ENCODE data around the gene TNFRSF9.

TNFRSF9 gene

GRCh38 chr1:7915826-7916500 is 24.7 kb downstream of the TNFRSF9 start:
- no peak for DNase-seq

GRCh38 chr1:7912743-7913557 is 27.7 kb downstream of the TNFRSF9 start:
- DNase-seq = no peak

GRCh38 chr1:7912145-7912544 is 28.5 kb downstream of the TNFRSF9 start:
- DNase-seq = no peak

GRCh38 chr1:7905262-7905661 is 35.4 kb downstream of the TNFRSF9 start:
- DNase-seq = no peak

GRCh38 chr1:7902478-7903085 is 38.1 kb downstream of the TNFRSF9 start:
- peak; percentile 12 for DNase-seq

- peak; percentile 90 for DNase-seq
Measured at GRCh38 chr1:7899741-7900140, 40.9 kb downstream of the TNFRSF9 start.

GRCh38 chr1:7898962-7899361 is 41.7 kb downstream of the TNFRSF9 start:
- peak; percentile 27 for DNase-seq

GRCh38 chr1:7896994-7897393 is 43.6 kb downstream of the TNFRSF9 start:
- DNase-seq = no peak

- DNase-seq = no peak
Measured at GRCh38 chr1:7893529-7894180, 47.0 kb downstream of the TNFRSF9 start.

- no peak for DNase-seq
Measured at GRCh38 chr1:7891804-7892203, 48.8 kb downstream of the TNFRSF9 start.

GRCh38 chr1:7890853-7891252 is 49.8 kb downstream of the TNFRSF9 start:
- no peak for DNase-seq

- DNase-seq = no peak
Measured at GRCh38 chr1:7888248-7889081, 52.2 kb downstream of the TNFRSF9 start.

GRCh38 chr1:7886405-7886745 is 54.3 kb downstream of the TNFRSF9 start:
- DNase-seq = no peak

- no peak for DNase-seq
Measured at GRCh38 chr1:7885513-7886404, 54.9 kb downstream of the TNFRSF9 start.

GRCh38 chr1:7884757-7885156 is 55.9 kb downstream of the TNFRSF9 start:
- no peak for DNase-seq

GRCh38 chr1:7879228-7879627 is 61.4 kb downstream of the TNFRSF9 start:
- no peak for DNase-seq

- no peak for DNase-seq
Measured at GRCh38 chr1:7878027-7878426, 62.6 kb downstream of the TNFRSF9 start.

GRCh38 chr1:7873801-7874795 is 66.5 kb downstream of the TNFRSF9 start:
- DNase-seq = no peak

GRCh38 chr1:7871136-7871535 is 69.5 kb downstream of the TNFRSF9 start:
- DNase-seq = no peak

Data from GF-D8 (cell line).